IMR-90 (cell line): ENCODE results near the gene CXCL16.

Experiments
- BHLHE40 ChIP-seq: fragments of 150-350 bp; IDR thresholded peaks from 2 replicates; pipeline ENCODE4 v1.6.1; 2016; ENCODE audit warnings: mild to moderate bottlenecking, low read depth, low read length
- CEBPB ChIP-seq: IDR thresholded peaks from 2 replicates; pipeline ENCODE4 v1.6.1; 2012; ENCODE audit warnings: low read depth, low read length, improper control_type of control experiment
- CHD1 ChIP-seq: IDR thresholded peaks from 2 replicates; pipeline ENCODE4 v1.6.1; 2012; ENCODE audit warnings: low read depth, low read length, improper control_type of control experiment
- CTCF ChIP-seq: conservative IDR thresholded peaks from 2 replicates; pipeline ENCODE4 v1.5.1; 2012; ENCODE audit warnings: mild to moderate bottlenecking, low read depth, low read length, improper control_type of control experiment
- ELK1 ChIP-seq: fragments of 150-350 bp; IDR thresholded peaks from 2 replicates; pipeline ENCODE4 v1.6.1; 2016; ENCODE audit warnings: low read depth, mild to moderate bottlenecking, low read length, moderate library complexity, borderline replicate concordance
- NFE2L2 ChIP-seq: fragments of 150-350 bp; IDR thresholded peaks from 2 replicates; pipeline ENCODE4 v1.6.1; 2016; ENCODE audit warnings: low read depth, mild to moderate bottlenecking, low read length
- POLR2A ChIP-seq: IDR thresholded peaks from 2 replicates; pipeline ENCODE4 v1.6.1; 2012; ENCODE audit warnings: mild to moderate bottlenecking, low read depth, low read length
- RAD21 ChIP-seq: IDR thresholded peaks from 2 replicates; pipeline ENCODE4 v1.6.1; 2012; ENCODE audit warnings: low read length, improper control_type of control experiment
- RCOR1 ChIP-seq: IDR thresholded peaks from 2 replicates; pipeline ENCODE4 v1.6.1; 2012; ENCODE audit warnings: mild to moderate bottlenecking, low read length, improper control_type of control experiment; ENCODE audit not compliant: insufficient replicate concordance
- RFX5 ChIP-seq: IDR thresholded peaks from 2 replicates; pipeline ENCODE4 v1.8.0; 2012; ENCODE audit warnings: low read depth, mild to moderate bottlenecking, low read length, moderate library complexity
- SMC3 ChIP-seq: fragments of 150-350 bp; IDR thresholded peaks from 2 replicates; pipeline ENCODE4 v1.6.1; 2016; ENCODE audit warnings: low read depth, mild to moderate bottlenecking, antibody characterized with exemption, low read length, moderate library complexity
- USF2 ChIP-seq: fragments of 150-350 bp; IDR thresholded peaks from 2 replicates; pipeline ENCODE4 v1.6.1; 2017; ENCODE audit warnings: mild to moderate bottlenecking, antibody characterized with exemption, low read length, low read depth

GRCh38 chr17:4722678-4723240 is 17.0 kb downstream of the CXCL16 start:
- TF ChIP-seq CTCF: no peak
- TF ChIP-seq RAD21: no peak
- TF ChIP-seq SMC3: no peak
- no peak for TF ChIP-seq USF2
- no peak for TF ChIP-seq RFX5
- TF ChIP-seq NFE2L2: no peak
- TF ChIP-seq POLR2A: no peak
- TF ChIP-seq BHLHE40: no peak
- no peak for TF ChIP-seq ELK1
- no peak for TF ChIP-seq CEBPB
- no peak for TF ChIP-seq RCOR1
- TF ChIP-seq CHD1: no peak
